A673 (cell line): Measurements from ENCODE around the gene KIRREL3. TPM values are rescaled to one million over a fixed set of nuclear protein-coding genes. Genes with fewer than 3 reads are reported as not detected.

ENCODE experiments used
- BruUV-seq: library from RNA; stranded (reverse); fragments of 400-500 nt; replicated peaks from 2 replicates; lab custom pipeline; 2021; lab: Mats Ljungman, UMichigan
- CTCF ChIA-PET: fragments of 300-600 bp; sonication (Branson Sonifier 250); formaldehyde crosslinking; loops from one replicate; lab custom pipeline; 2022; ENCODE audit warnings: antibody characterized with exemption; lab: Charles Lee
- POLR2A ChIA-PET: fragments of 300-600 bp; sonication (Branson Sonifier 250); formaldehyde crosslinking; loops from one replicate; lab custom pipeline; 2022; ENCODE audit warnings: antibody characterized with exemption; ENCODE audit not compliant: low non-redundant PET; lab: Charles Lee
- DNase-seq: peaks from one replicate; pipeline ENCODE4 v3.0.0-alpha.2; 2015; ENCODE audit warnings: low spot score
- H3K27ac ChIP-seq: fragments of 200-600 bp; sonication (generic); 2 replicates; pipeline ENCODE4 v1.5.1; 2016; ENCODE audit warnings: mixed run types, low read depth, mild to moderate bottlenecking, mixed read lengths, antibody characterized with exemption, low read length; ENCODE audit not compliant: poor library complexity, severe bottlenecking
- H3K27me3 ChIP-seq: fragments of 200-600 bp; sonication (generic); replicated peaks from 2 replicates; pipeline ENCODE4 v1.6.1; 2017; ENCODE audit warnings: mixed run types, low read depth, mild to moderate bottlenecking, mixed read lengths, antibody characterized with exemption, low read length; ENCODE audit not compliant: insufficient read depth, poor library complexity
- H3K36me3 ChIP-seq: fragments of 200-600 bp; sonication (generic); 2 replicates; pipeline ENCODE4 v1.6.1; 2016; ENCODE audit warnings: mixed run types, mild to moderate bottlenecking, mixed read lengths, antibody characterized with exemption, low read length; ENCODE audit not compliant: insufficient read depth, poor library complexity, severe bottlenecking
- H3K4me1 ChIP-seq: fragments of 200-600 bp; sonication (generic); 2 replicates; pipeline ENCODE4 v1.6.1; 2017; ENCODE audit warnings: mixed run types, mild to moderate bottlenecking, mixed read lengths, antibody characterized with exemption, low read length; ENCODE audit not compliant: insufficient read depth, poor library complexity, severe bottlenecking
- H3K4me3 ChIP-seq: fragments of 200-600 bp; sonication (generic); 2 replicates; pipeline ENCODE4 v1.5.1; 2016; ENCODE audit warnings: low read depth, mixed run types, mild to moderate bottlenecking, mixed read lengths, low read length; ENCODE audit not compliant: poor library complexity, severe bottlenecking
- H3K9me3 ChIP-seq: fragments of 200-600 bp; sonication (generic); 2 replicates; pipeline ENCODE4 v1.6.1; 2016; ENCODE audit warnings: mixed run types, low read depth, mild to moderate bottlenecking, mixed read lengths, antibody characterized with exemption, low read length; ENCODE audit not compliant: poor library complexity, severe bottlenecking
- EZH2 ChIP-seq: fragments of 200-600 bp; sonication (generic); IDR thresholded peaks from 2 replicates; pipeline ENCODE4 v1.6.1; 2017; ENCODE audit warnings: borderline replicate concordance, low read depth, mild to moderate bottlenecking, mixed read lengths, antibody characterized with exemption, low read length; ENCODE audit not compliant: poor library complexity, severe bottlenecking
- intact Hi-C: fragments of 100-400 bp; cut with micrococcal nuclease; formaldehyde crosslinking; loops from one replicate; pipeline ENCODE4 v1.10.0; 2022; ENCODE audit not compliant: unreplicated experiment
- total RNA-seq: library from RNA; stranded (reverse); gene quantifications from 2 replicates; pipeline ENCODE4 v1.2.3, GENCODE V29; 2021
- TF ChIP-seq, protein P1 (sequence below): fragments of 300-800, 200-600 bp; sonication (generic); conservative IDR thresholded peaks from 2 replicates; pipeline ENCODE4 v1.5.1; 2017; ENCODE audit warnings: low read depth, mild to moderate bottlenecking, antibody characterized with exemption, low read length, moderate library complexity, mixed read lengths

KIRREL3 gene
- total RNA-seq, 1 experiment from 2014 or later, result not detected

GRCh38 chr11:126707498-126707897 lies 293.1 kb downstream of the KIRREL3 start:
- TF ChIP-seq EZH2, result no peak
- TF ChIP-seq, protein P1, sequence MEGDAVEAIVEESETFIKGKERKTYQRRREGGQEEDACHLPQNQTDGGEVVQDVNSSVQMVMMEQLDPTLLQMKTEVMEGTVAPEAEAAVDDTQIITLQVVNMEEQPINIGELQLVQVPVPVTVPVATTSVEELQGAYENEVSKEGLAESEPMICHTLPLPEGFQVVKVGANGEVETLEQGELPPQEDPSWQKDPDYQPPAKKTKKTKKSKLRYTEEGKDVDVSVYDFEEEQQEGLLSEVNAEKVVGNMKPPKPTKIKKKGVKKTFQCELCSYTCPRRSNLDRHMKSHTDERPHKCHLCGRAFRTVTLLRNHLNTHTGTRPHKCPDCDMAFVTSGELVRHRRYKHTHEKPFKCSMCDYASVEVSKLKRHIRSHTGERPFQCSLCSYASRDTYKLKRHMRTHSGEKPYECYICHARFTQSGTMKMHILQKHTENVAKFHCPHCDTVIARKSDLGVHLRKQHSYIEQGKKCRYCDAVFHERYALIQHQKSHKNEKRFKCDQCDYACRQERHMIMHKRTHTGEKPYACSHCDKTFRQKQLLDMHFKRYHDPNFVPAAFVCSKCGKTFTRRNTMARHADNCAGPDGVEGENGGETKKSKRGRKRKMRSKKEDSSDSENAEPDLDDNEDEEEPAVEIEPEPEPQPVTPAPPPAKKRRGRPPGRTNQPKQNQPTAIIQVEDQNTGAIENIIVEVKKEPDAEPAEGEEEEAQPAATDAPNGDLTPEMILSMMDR, result no peak
- CTCF ChIA-PET, result interaction anchor here (0.9 kb wide), 1 partner anchor 9 kb away, joined by 3 read pairs; no protein-coding TSS in a partner anchor
- no TSS peak for BruUV-seq
- no peak for DNase-seq
- H3K4me3 ChIP-seq, result no peak overlapping the region
- peaks cover 4% of the 10 kb centered on the region for H3K27me3 ChIP-seq
- no peaks in the 10 kb centered on the region for H3K36me3 ChIP-seq
- intact Hi-C loops, result no loop called here
- H3K4me1 ChIP-seq, result no peaks in the 10 kb centered on the region
- H3K9me3 ChIP-seq, result no peaks in the 10 kb centered on the region
- no peak overlapping the region for H3K27ac ChIP-seq
- POLR2A ChIA-PET, result no interaction called here

DNA sequence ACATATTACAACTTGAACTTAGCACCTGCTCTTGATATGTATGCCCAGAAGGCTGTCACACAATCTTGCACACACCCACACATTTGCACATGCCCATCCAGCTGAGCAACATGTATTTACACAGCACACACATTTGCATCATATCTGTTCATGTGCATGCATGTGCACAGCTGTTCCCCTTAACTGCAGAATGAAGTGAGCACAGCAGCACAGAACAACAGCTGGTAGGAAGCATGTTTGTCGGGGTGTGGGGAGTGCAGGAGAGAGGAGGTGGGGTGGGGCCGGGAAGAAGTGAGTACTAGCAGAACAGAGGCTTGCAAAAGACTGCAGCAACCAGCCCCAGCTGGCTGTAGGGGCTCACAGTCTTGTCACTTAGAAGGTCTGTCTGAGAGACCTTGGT lies 296.5 kb downstream of the KIRREL3 start:
- CTCF ChIA-PET, result no interaction called here

DNA sequence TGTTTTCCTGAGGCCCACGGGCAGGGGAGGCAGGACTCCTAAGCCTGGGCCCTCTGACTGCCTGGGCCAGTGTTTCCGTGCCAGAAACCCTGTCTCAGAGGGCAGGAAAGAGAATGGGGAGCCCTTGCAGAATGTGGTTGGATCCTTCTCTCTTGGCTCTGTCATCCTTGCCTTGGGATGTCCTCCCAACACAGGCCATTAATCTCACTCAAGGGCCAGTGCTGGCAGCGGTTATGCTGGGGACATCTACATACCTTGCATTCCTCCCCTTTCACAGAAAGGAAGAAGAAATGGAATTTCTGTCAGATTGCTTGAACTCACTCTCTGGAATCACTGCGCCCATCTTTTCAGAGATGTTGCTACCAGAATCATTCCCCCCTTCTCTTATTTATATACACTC lies 296.9 kb downstream of the KIRREL3 start:
- Histone ChIP-seq H3K9me3 (no peaks in the 10 kb centered on the region), H3K4me1 (no peaks in the 10 kb centered on the region), H3K27ac (no peak overlapping the region), H3K27me3 (no peaks in the 10 kb centered on the region), H3K4me3 (no peak overlapping the region), H3K36me3 (no peaks in the 10 kb centered on the region)
- no TSS peak for BruUV-seq
- TF ChIP-seq, protein P1, result no peak
- no peak for TF ChIP-seq EZH2
- intact Hi-C loops, result no loop called here
- POLR2A ChIA-PET, result no interaction called here
- DNase-seq, result no peak
- CTCF ChIA-PET, result no interaction called here

More for the DNA sequence above, 296.5 kb downstream of the KIRREL3 start:
- no peak for TF ChIP-seq EZH2
- TF ChIP-seq, protein P1, result no peak
- DNase-seq, result no peak
- Histone ChIP-seq H3K4me3 (no peak overlapping the region), H3K36me3 (no peaks in the 10 kb centered on the region), H3K4me1 (no peaks in the 10 kb centered on the region), H3K9me3 (no peaks in the 10 kb centered on the region), H3K27ac (no peak overlapping the region), H3K27me3 (no peaks in the 10 kb centered on the region)
- BruUV-seq, result no TSS peak
- POLR2A ChIA-PET, result no interaction called here
- intact Hi-C loops, result no loop called here
